ENCODE data around the gene TRIM62. TPM values are rescaled to one million over a fixed set of nuclear protein-coding genes. Genes with fewer than 3 reads are reported as not detected.
A peak's percentile ranks its signal among the peaks of the same experiment; 100 is the strongest.

TRIM62 gene
- total RNA-seq, 1 experiment from 2014 or later, result 2.8 TPM

DNA sequence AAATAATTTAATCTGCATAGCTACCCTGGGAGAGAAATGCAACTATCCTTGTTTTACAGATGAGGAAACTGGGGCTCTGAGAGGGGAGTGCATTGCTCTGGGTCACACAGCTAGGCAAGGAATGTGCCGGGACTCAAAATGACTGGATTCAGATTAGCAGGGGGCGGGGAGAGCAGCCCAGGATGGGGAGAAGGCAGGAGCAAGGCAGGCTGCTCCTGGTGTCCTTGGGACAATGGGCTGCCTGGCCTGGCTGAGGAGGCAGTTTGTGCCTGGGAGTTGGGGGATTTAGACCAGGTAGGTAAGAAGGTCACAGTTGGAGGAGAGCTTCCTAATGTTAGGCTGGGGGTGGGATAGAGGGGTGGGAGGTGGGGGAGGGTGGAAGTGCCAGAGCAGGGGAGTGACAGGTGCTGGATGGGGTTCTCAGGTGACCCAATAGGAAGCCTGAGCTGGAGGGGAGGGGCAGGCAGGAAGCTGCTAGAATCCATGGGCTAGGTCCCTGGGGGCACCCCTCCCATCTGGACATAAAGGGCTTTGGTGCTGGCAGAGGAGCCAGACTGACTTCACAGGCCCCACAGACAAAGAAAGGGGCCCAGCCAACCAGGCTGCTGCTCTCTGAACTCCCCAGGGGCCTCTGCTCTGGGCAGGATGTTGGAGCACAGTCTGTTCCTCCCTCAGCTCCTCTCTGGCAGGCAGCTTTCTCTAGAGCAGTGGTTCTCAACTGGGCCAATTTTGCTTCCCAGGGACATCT lies 29.0 kb downstream of the TRIM62 start:
- ChIA-PET CTCF (interaction anchor here (0.5 to 1.1 kb wide), 3 partner anchors 26 to 146 kb away, joined by 3 to 8 read pairs (median 3); no protein-coding TSS in a partner anchor), POLR2A (ENCODE audit: low non-redundant PET) (no interaction called here)
- Histone ChIP-seq H3K4me3 (ENCODE audit: low read depth, low read length, poor library complexity, severe bottlenecking) (no peak overlapping the region), H3K9me3 (ENCODE audit: low read depth, low read length, poor library complexity, severe bottlenecking) (no peaks in the 10 kb centered on the region), H3K4me1 (ENCODE audit: insufficient read depth, low read length, poor library complexity, severe bottlenecking) (peaks cover 17% of the 10 kb centered on the region), H3K36me3 (ENCODE audit: insufficient read depth, low read length, poor library complexity, severe bottlenecking) (no peaks in the 10 kb centered on the region), H3K27me3 (replicated peaks; ENCODE audit: insufficient read depth, low read depth, low read length, poor library complexity) (no peaks in the 10 kb centered on the region), H3K27ac (ENCODE audit: low read depth, low read length, poor library complexity, severe bottlenecking) (peak overlapping the region; percentile 47)
- no peak for TF ChIP-seq EZH2 (IDR thresholded peaks at IDR 0.05; ENCODE audit: borderline replicate concordance, low read depth, low read length, poor library complexity, severe bottlenecking)
- TF ChIP-seq, protein P1, sequence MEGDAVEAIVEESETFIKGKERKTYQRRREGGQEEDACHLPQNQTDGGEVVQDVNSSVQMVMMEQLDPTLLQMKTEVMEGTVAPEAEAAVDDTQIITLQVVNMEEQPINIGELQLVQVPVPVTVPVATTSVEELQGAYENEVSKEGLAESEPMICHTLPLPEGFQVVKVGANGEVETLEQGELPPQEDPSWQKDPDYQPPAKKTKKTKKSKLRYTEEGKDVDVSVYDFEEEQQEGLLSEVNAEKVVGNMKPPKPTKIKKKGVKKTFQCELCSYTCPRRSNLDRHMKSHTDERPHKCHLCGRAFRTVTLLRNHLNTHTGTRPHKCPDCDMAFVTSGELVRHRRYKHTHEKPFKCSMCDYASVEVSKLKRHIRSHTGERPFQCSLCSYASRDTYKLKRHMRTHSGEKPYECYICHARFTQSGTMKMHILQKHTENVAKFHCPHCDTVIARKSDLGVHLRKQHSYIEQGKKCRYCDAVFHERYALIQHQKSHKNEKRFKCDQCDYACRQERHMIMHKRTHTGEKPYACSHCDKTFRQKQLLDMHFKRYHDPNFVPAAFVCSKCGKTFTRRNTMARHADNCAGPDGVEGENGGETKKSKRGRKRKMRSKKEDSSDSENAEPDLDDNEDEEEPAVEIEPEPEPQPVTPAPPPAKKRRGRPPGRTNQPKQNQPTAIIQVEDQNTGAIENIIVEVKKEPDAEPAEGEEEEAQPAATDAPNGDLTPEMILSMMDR (conservative IDR thresholded peaks at IDR 0.05; ENCODE audit: low read depth, low read length), result no peak
- intact Hi-C loops (cut with micrococcal nuclease; ENCODE audit: unreplicated experiment), result no loop called here
- BruUV-seq (replicated peaks), result no TSS peak
- DNase-seq (ENCODE audit: low spot score), result peak; percentile 84

DNA sequence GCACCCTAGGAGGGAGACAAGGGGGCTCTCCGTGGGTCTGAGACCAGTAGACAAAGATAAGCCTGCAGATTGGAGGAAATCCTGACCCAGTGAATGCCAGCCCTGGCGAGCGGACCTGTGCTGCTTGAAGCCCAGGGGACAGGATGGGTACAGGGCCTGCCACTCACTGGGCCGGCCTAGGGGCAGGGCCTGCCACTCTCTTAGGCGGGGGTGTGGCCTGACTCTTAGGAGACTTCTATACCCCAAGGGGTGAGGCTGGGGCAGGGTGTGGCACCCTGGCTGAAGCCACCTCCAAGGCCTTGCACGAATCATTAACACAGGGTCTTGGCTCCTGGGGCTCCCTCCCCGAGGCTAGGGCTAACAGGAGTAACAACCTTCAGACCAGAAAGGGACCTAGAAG lies 30.7 kb downstream of the TRIM62 start:
- DNase-seq (ENCODE audit: low spot score), result no peak
- TF ChIP-seq, protein P1 (conservative IDR thresholded peaks at IDR 0.05; ENCODE audit: low read depth, low read length), result no peak
- no peak for TF ChIP-seq EZH2 (IDR thresholded peaks at IDR 0.05; ENCODE audit: borderline replicate concordance, low read depth, low read length, poor library complexity, severe bottlenecking)
- H3K27me3 ChIP-seq (replicated peaks; ENCODE audit: insufficient read depth, low read depth, low read length, poor library complexity), result no peaks in the 10 kb centered on the region
- H3K4me3 ChIP-seq (ENCODE audit: low read depth, low read length, poor library complexity, severe bottlenecking), result no peak overlapping the region
- H3K36me3 ChIP-seq (ENCODE audit: insufficient read depth, low read length, poor library complexity, severe bottlenecking), result no peaks in the 10 kb centered on the region
- H3K4me1 ChIP-seq (ENCODE audit: insufficient read depth, low read length, poor library complexity, severe bottlenecking), result peaks cover 17% of the 10 kb centered on the region
- CTCF ChIA-PET, result no interaction called here
- no peaks in the 10 kb centered on the region for H3K9me3 ChIP-seq (ENCODE audit: low read depth, low read length, poor library complexity, severe bottlenecking)
- intact Hi-C loops (cut with micrococcal nuclease; ENCODE audit: unreplicated experiment), result no loop called here
- no TSS peak for BruUV-seq (replicated peaks)
- POLR2A ChIA-PET (ENCODE audit: low non-redundant PET), result no interaction called here
- no peak overlapping the region for H3K27ac ChIP-seq (ENCODE audit: low read depth, low read length, poor library complexity, severe bottlenecking)

DNA sequence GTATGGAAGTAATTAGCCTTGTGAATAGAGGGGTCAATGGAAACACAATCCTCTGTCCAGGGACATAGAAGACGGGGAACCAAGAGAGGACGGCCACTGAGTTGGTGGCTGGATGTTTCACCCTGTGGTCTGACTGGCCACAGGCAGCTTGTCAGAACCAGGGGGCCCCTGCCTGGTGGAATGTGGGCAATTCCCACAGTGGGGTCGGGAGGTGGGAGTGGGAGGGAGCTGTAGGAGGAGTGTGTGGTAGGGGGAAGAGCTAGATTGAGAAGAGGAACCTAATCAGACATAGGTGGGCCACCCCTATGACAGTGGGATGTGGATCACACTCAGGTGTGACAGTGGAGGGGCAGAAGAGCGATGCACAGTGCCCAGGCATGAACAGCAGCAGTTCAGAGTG lies 31.3 kb downstream of the TRIM62 start:
- intact Hi-C loops (cut with micrococcal nuclease; ENCODE audit: unreplicated experiment), result no loop called here
- no peaks in the 10 kb centered on the region for H3K36me3 ChIP-seq (ENCODE audit: insufficient read depth, low read length, poor library complexity, severe bottlenecking)
- H3K4me1 ChIP-seq (ENCODE audit: insufficient read depth, low read length, poor library complexity, severe bottlenecking), result peaks cover 14% of the 10 kb centered on the region
- no peaks in the 10 kb centered on the region for H3K27me3 ChIP-seq (replicated peaks; ENCODE audit: insufficient read depth, low read depth, low read length, poor library complexity)
- TF ChIP-seq EZH2 (IDR thresholded peaks at IDR 0.05; ENCODE audit: borderline replicate concordance, low read depth, low read length, poor library complexity, severe bottlenecking), result no peak
- TF ChIP-seq, protein P1 (conservative IDR thresholded peaks at IDR 0.05; ENCODE audit: low read depth, low read length), result no peak
- H3K4me3 ChIP-seq (ENCODE audit: low read depth, low read length, poor library complexity, severe bottlenecking), result no peak overlapping the region
- H3K27ac ChIP-seq (ENCODE audit: low read depth, low read length, poor library complexity, severe bottlenecking), result no peak overlapping the region
- H3K9me3 ChIP-seq (ENCODE audit: low read depth, low read length, poor library complexity, severe bottlenecking), result no peaks in the 10 kb centered on the region
- CTCF ChIA-PET, result no interaction called here
- no peak for DNase-seq (ENCODE audit: low spot score)
- BruUV-seq (replicated peaks), result no TSS peak
- POLR2A ChIA-PET (ENCODE audit: low non-redundant PET), result no interaction called here

Data from A673 (cell line).